Measurements from ENCODE around the gene CABP2.

DNA sequence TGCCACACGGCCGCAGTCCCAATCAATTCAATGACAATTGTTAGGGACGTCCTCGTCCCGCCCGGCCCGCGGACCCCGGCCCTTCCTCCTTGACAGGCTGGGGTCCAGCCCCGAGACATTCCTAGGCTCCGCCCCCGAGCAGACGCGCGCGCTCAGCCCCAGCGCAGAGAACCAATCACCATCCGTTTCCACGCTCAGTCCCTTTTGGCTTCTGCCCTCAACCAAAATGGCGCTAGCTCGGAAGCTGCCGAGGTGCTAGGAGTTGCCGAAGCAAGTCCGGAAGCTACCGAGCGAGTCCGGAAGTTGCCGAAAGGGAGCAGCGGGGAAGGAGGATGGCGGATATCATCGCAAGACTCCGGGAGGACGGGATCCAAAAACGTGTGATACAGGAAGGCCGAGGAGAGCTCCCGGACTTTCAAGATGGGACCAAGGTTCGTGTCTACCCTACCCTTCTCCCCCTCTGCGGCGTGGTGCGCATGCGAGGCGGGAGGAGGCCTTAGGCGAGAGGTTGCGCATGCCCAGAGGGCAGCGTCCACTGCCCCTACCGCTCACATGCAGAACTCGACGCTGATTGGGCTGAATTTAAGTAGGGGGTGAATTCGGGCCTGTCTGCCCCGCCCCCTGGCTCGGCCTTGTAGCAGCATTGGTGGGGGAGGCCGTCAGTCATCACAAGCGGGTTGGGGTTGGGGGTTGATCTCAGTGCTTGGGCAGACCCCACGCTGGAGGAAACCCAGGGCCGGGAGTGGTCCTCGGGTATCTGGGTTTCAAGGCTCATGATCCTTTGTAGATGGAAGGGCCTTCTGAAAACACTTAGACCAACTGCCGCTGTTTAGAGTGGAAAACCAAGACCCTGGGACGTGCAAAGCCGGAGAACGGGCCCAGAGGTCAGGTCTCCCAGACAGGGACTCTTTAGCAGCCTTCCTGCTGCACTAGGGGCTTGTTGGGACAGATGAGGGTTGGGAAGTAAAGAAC lies 40.1 kb downstream of the CABP2 start, which contains the start of gene AIP:
- TF ChIP-seq, protein P1, sequence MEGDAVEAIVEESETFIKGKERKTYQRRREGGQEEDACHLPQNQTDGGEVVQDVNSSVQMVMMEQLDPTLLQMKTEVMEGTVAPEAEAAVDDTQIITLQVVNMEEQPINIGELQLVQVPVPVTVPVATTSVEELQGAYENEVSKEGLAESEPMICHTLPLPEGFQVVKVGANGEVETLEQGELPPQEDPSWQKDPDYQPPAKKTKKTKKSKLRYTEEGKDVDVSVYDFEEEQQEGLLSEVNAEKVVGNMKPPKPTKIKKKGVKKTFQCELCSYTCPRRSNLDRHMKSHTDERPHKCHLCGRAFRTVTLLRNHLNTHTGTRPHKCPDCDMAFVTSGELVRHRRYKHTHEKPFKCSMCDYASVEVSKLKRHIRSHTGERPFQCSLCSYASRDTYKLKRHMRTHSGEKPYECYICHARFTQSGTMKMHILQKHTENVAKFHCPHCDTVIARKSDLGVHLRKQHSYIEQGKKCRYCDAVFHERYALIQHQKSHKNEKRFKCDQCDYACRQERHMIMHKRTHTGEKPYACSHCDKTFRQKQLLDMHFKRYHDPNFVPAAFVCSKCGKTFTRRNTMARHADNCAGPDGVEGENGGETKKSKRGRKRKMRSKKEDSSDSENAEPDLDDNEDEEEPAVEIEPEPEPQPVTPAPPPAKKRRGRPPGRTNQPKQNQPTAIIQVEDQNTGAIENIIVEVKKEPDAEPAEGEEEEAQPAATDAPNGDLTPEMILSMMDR (IDR thresholded peaks at IDR 0.05): no peak
- TF ChIP-seq ZFX (IDR thresholded peaks at IDR 0.05; ENCODE audit: borderline replicate concordance): no peak

Measured in 22Rv1 (cell line).